ENCODE measurements around the gene THBS2.
"Not testable (repeated sequence)": the region's sequence is repeated elsewhere in the genome, so short reads cannot be mapped to it uniquely, and the experiment has no call there.

The THBS2 gene

GRCh38 chr6:169253337-169254238, at the start of gene THBS2:
Gene THBS2 (minus strand): TSS chr6:169253846. CDS start chr6:169250784, 3,062 bp downstream.
- DNase-seq = peak in 17 of 56 donors; percentile 9 to 59 (median 30)

- no peak for DNase-seq
These were observed 49.1 kb upstream of the THBS2 start for GRCh38 chr6:169302716-169303115.

- DNase-seq = no peak
These were observed 48.6 kb upstream of the THBS2 start for GRCh38 chr6:169302255-169302654.

- no peak for DNase-seq
These were observed 47.3 kb upstream of the THBS2 start for GRCh38 chr6:169300916-169301315.

DNA sequence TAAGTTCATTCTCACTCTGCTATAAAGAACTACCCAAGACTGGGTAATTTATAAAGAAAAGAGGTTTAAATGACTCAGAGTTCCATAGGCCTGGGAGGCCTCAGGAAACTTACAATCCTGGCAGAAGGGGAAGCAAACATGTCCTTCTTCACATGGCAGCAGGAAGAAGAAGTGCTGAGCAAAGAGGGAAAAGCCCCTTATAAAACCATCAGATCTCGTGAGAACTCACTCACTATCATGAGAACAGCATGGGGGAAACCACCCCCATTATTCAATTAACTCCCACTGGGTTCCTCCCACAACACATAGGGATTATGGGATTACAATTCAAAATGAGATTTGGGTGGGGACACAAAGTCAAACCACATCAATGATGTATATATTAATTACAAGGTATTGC, 45.0 kb upstream of the THBS2 start:
- DNase-seq = not testable (repeated sequence)

DNA sequence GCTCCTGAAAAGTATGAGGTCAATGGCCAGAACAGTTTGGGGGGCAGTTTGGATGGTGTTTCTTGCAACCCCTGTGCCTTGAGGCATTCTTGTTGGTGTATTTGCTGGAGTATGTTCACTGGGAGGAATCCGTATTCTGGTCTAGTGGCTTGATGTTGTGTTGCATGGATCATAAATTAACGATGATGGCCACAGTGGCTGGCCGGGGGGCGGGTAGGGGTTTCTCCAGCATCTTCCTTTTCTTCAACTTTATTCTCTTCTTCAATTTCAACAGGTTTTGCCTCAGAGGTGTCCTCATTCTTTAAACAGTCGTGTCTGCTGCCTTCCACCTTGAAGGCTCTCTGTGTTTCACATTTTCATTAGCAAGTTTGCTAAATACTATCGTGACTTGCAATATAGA, 43.0 kb upstream of the THBS2 start:
- no peak for DNase-seq

- no peak for DNase-seq
These were observed 42.5 kb upstream of the THBS2 start for GRCh38 chr6:169296170-169296569.

DNA sequence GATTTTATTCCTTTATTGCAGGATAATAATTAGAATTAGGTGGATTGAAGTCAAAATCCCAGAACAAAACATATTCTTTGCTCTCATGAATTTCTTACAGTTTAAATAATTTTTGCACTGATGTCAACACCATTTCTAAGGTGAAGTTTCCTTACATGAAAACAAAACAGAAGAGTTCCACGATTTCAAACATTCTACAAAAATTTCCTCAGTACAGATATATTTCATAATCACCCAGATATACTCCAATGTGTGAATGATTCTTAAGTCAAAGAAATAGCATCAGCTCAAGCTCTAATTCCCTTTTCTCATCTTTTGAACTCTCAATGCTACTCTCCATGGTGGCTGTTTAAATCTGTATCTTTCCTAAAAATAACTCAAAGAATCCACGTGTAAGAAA, 39.5 kb upstream of the THBS2 start:
- DNase-seq = no peak

DNA sequence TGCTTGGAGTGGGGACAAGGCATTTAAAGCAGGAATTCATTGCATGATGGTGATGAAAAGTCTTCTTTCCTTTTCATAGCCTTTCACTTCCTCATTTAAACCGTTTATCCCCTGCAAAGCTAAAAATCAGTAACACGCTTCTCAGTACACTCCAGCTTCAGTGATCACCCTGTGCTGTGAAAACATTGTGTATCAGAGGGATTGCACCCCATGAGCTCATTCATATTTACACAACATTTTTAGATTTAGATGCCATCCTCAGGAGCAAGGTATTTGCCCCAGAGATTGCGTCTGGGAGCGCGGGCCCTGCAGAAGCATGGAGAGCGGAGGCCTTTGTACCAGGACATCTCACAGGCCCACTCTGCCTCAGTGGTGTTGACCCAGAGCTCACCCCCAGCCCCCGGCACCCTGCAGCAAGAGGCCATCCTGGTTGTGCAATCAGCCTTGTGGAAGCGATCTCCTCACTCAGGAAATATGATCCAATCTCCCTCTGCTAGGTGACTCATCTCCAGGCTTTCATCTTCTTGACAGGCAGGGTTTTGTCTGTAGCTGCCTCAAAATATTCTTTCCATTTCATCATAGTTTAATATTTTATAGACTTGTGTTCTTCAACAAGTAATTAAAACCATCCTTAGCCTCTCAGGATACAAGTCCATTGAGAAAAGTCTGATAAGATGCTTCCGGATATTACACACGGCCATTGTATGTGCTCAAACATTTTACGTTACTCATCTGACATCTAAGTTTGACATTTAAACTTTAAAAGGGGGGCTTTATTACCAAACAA, 38.9 kb upstream of the THBS2 start:
- DNase-seq = no peak

- DNase-seq = no peak
These were observed 38.1 kb upstream of the THBS2 start for GRCh38 chr6:169291646-169292337.

GRCh38 chr6:169291148-169291547, 37.5 kb upstream of the THBS2 start:
- DNase-seq = no peak

DNA sequence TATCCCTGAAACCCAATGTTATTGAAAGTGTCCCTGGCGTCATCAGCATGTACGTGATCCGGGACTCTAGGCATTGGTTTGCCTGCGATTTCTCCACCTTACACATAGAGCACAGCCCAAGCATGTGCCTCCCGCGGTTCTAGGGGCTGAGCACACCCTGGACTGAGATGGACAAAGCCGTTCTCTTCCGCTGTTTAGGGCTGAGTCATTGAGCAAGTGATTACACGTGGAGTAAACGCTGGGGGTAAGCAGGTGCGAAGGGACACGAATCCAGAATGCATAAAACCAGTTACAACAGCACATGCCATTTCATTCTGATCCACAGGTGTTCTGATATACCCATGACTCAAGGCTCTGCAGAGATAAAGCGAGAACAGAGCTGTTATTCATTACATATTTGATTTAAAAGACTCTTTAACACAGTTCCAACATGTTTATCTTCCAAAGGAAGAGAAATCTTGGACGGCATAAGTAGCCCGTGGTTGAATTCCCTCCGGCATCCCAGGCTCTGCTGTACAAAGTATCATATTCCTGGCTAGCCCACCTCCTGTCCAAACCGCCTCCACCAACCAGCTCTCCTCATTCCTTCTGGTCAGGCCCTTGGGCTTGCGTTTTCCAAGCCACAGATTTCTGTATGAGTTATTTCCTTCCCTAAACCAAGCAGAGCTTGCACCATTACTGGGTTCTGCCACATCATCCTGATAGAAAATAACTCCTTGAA, 36.1 kb upstream of the THBS2 start:
- no peak for DNase-seq

DNA sequence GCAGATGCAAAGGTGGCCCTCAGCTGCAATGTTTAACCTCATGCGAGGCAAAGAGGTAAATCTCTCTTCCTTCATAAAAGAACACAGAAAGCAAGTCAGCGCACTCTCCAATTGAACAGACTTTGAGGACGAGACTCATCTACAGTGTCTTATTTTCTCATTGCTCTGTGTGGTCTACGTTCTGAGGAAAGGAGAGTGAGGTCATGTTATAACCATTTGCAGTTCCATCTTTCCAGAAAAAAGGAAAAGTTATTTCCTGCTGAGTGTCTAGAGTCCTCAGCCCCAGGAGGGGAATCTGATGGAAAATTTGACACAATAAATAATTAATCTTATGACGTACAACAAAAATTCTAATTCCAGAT, 35.6 kb upstream of the THBS2 start:
- no peak for DNase-seq

GRCh38 chr6:169288591-169288990, 34.9 kb upstream of the THBS2 start:
- DNase-seq = no peak

GRCh38 chr6:169287675-169288074, 34.0 kb upstream of the THBS2 start:
- no peak for DNase-seq

DNA sequence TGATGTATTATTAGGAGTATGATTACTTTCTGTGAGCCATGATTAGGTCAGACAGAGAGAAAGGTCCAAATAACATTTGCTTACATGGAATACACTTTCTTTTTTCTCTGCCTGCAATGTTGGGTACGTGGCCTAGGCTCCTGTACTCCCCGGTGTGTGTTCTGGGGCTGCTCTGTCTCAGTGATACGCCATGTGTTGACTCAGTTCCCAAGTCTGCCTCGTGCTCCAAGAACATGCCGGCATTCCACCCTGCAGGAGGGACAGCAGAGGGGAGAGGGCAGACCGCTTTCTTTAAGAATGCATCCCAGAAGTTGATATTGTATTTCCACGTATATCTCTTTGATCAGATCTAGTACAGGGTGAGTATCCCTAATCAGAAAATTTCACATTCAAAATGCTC, 33.3 kb upstream of the THBS2 start:
- no peak for DNase-seq

GRCh38 chr6:169285165-169285564, 31.5 kb upstream of the THBS2 start:
- no peak for DNase-seq

GRCh38 chr6:169283924-169284323, 30.3 kb upstream of the THBS2 start:
- DNase-seq = no peak

GRCh38 chr6:169282043-169282442, 28.4 kb upstream of the THBS2 start:
- no peak for DNase-seq

GRCh38 chr6:169277619-169278018, 24.0 kb upstream of the THBS2 start:
- DNase-seq = no peak

DNA sequence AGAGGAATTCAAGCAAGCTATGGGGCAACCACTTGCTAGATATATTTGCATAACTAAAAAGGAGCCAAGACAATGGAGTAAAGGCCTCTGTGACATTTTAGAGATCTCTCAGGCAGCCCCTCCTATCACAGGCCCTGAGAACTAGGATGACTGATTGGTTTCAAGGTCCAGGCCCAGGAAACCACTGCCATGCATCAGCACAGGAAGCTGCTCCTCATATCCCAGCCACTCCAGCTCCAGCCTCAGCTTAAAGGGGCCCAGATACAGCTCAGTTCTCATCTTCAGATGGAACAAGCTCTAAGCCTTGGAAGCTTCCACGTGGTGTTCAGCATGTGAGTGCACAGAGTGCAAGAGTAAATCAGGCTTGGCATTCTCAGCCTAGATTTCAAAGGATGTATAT, 21.1 kb upstream of the THBS2 start:
- no peak for DNase-seq

All from amygdala (tissue), 56 donors.